Fibroblast of lung (primary cell): Measurements from ENCODE around the gene ATP11A. TPM values are rescaled to one million over a fixed set of nuclear protein-coding genes. Genes with fewer than 3 reads are reported as not detected.

Experiments used
- DNase-seq, 2 donors: peaks; one replicate each; pipeline versions ENCODE4 v3.0.0 to v3.0.0-alpha.2; 2010; ENCODE audit warnings: low read depth in 2 of 2
- H2AFZ ChIP-seq: 2 replicates; pipeline ENCODE4 v1.5.1; 2012; ENCODE audit warnings: low read length, control low read depth, inconsistent platforms
- H3K27ac ChIP-seq: 2 replicates; pipeline ENCODE4 v1.5.1; 2011; ENCODE audit warnings: low read length, control low read depth; ENCODE audit not compliant: insufficient read depth
- H3K27me3 ChIP-seq: 2 replicates; pipeline ENCODE4 v1.5.1; 2011; ENCODE audit warnings: mild to moderate bottlenecking, low read length; ENCODE audit not compliant: control insufficient read depth, insufficient read depth
- H3K36me3 ChIP-seq: 2 replicates; pipeline ENCODE4 v1.5.1; 2011; ENCODE audit warnings: low read length; ENCODE audit not compliant: control insufficient read depth, insufficient read depth
- H3K4me1 ChIP-seq: 2 replicates; pipeline ENCODE4 v1.5.1; 2011; ENCODE audit warnings: low read length; ENCODE audit not compliant: control insufficient read depth, insufficient read depth; ENCODE audit errors: extremely low read depth
- H3K4me2 ChIP-seq: 2 replicates; pipeline ENCODE4 v1.5.1; 2011; ENCODE audit warnings: low read length, control low read depth; ENCODE audit not compliant: insufficient read depth; ENCODE audit errors: extremely low read depth
- H3K4me3 ChIP-seq, 4 experiments: fragments of 200-600 bp in 1 of 4; sonication (generic) in 1 of 4; replicated peaks in 1 of 4; 2 replicates each; pipeline ENCODE4 v1.5.1; 2011 to 2016; ENCODE audit warnings: low read length in 4 of 4, low read depth in 3 of 4, mild to moderate bottlenecking in 3 of 4, control low read depth in 2 of 4, inconsistent platforms in 1 of 4, mixed read lengths in 1 of 4; ENCODE audit not compliant: insufficient read depth in 1 of 4; ENCODE audit errors: control extremely low read depth in 1 of 4
- H3K79me2 ChIP-seq: 2 replicates; pipeline ENCODE4 v1.5.1; 2012; ENCODE audit warnings: mild to moderate bottlenecking, low read length, inconsistent platforms; ENCODE audit not compliant: control insufficient read depth, insufficient read depth
- H3K9ac ChIP-seq: 2 replicates; pipeline ENCODE4 v1.5.1; 2011; ENCODE audit warnings: mild to moderate bottlenecking, low read length, control low read depth; ENCODE audit not compliant: insufficient read depth
- H3K9me3 ChIP-seq: 2 replicates; pipeline ENCODE4 v1.5.1; 2012; ENCODE audit warnings: low read depth, low read length; ENCODE audit not compliant: control insufficient read depth, insufficient read depth
- H4K20me1 ChIP-seq: 2 replicates; pipeline ENCODE4 v1.5.1; 2011; ENCODE audit warnings: low read length; ENCODE audit not compliant: control insufficient read depth, insufficient read depth; ENCODE audit errors: extremely low read depth
- EZH2 ChIP-seq: IDR thresholded peaks from 2 replicates; pipeline ENCODE4 v1.5.1; 2012; ENCODE audit warnings: low read length, control low read depth, mild to moderate bottlenecking; ENCODE audit errors: missing control alignments
- polyA plus RNA-seq, 2 donors: library from polyadenylated mRNA; depleted of rRNA in 1 of 2; stranded (reverse) in 1 of 2; unstranded in 1 of 2; fragments of >200 nt; gene quantifications; 2 replicates each; pipeline ENCODE4 v1.2.1, GENCODE V29; 2011 to 2012; ENCODE audit warnings: missing spikeins in 1 of 2
- total RNA-seq: library from RNA; depleted of rRNA; stranded (reverse); fragments of >200 nt; gene quantifications from 2 replicates; pipeline ENCODE4 v1.2.1, GENCODE V29; 2014
- TF ChIP-seq, protein P1 (sequence below), 2 donors: IDR thresholded peaks in 1 of 2; conservative IDR thresholded peaks in 1 of 2; 1 replicate in 1 of 2; 2 replicates in 1 of 2; pipeline ENCODE4 v1.5.1; 2011 to 2012; ENCODE audit warnings: low read length in 2 of 2, control low read depth in 1 of 2, inconsistent platforms in 1 of 2, low read depth in 1 of 2, mild to moderate bottlenecking in 1 of 2

Gene ATP11A
- total and polyA plus RNA-seq, 2 donors (not counting 1 experiment from before 2014, with no cell fraction given), result 2.3 to 7.8 TPM

DNA sequence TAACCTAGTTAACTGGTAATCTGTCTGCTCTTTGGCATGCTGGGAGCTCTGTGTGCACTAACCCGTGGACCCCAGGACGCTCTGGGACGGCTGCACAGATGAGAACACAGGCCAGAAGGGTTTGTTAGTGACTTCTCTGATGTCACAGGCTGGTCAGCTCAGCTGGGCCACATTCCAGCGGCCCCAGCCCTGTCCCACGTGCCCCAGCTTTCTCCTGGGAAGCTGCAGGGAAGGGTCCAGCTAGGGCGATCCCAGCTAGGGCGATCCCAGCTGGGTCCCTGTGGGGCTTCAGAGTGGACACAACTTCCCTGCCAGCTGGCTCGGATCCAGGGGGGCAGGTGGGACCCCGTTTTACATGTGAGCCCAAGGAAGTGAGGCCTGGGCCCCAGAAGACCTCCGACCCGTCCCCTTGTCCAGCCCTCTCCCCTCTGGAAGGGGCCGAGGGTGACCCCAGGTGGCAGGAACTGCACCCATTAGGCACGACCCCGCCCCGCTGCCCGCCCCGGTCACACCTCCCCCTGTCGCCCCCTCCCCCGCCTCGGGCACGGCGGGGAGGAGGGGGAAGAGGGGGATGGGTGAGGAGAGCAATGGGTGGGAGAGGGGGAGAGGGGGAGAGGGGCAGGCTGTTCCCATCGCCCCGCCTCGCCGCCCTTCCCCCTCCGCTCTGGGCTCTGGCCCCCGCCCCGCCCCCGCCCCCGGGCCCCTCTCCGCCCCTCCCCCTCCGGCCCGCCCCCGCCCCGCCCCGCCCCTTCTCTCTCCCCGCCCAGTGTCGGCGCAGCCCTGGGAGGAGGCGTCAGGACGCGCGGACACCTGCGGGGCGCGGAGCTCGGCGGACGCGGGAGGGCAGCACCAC, 204.0 kb downstream of the ATP11A start:
- peak overlapping the region in 1 of 4 experiments; percentile 22 for H3K4me3 ChIP-seq
- H3K27me3 ChIP-seq, result peaks cover 26% of the 10 kb centered on the region
- DNase-seq, result peak in 1 of 2 donors; percentile 23
- H3K79me2 ChIP-seq, result no peaks in the 10 kb centered on the region
- no peak overlapping the region for H2AFZ ChIP-seq
- H3K9me3 ChIP-seq, result no peaks in the 10 kb centered on the region
- no peaks in the 10 kb centered on the region for H3K4me1 ChIP-seq
- no peaks in the 10 kb centered on the region for H4K20me1 ChIP-seq
- TF ChIP-seq, protein P1, sequence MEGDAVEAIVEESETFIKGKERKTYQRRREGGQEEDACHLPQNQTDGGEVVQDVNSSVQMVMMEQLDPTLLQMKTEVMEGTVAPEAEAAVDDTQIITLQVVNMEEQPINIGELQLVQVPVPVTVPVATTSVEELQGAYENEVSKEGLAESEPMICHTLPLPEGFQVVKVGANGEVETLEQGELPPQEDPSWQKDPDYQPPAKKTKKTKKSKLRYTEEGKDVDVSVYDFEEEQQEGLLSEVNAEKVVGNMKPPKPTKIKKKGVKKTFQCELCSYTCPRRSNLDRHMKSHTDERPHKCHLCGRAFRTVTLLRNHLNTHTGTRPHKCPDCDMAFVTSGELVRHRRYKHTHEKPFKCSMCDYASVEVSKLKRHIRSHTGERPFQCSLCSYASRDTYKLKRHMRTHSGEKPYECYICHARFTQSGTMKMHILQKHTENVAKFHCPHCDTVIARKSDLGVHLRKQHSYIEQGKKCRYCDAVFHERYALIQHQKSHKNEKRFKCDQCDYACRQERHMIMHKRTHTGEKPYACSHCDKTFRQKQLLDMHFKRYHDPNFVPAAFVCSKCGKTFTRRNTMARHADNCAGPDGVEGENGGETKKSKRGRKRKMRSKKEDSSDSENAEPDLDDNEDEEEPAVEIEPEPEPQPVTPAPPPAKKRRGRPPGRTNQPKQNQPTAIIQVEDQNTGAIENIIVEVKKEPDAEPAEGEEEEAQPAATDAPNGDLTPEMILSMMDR (conservative IDR thresholded peaks at IDR 0.05 in 1 of 2, IDR thresholded peaks at IDR 0.05 in 1 of 2; ENCODE audit: low read depth in 1 of 2, low read length in 2 of 2), result no peak
- TF ChIP-seq EZH2, result peak; percentile 57
- H3K4me2 ChIP-seq, result no peak overlapping the region
- no peaks in the 10 kb centered on the region for H3K36me3 ChIP-seq
- no peak overlapping the region for H3K27ac ChIP-seq
- H3K9ac ChIP-seq, result no peak overlapping the region

DNA sequence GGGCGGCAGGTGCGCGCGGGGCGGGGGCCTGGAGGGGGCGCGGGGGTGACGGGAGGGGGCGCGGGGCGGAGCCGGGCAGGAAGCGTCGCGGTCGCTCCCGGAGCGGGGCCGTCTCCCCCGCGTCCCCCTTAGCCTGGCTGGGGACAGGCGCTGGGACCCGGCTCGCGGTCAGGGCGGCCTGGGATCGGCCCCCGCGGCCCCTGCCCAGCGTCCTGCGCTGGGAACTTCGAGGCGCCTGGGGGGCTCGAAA, 204.5 kb downstream of the ATP11A start:
- Histone ChIP-seq H3K4me1 (no peaks in the 10 kb centered on the region), H3K9ac (no peak overlapping the region), H3K79me2 (no peaks in the 10 kb centered on the region), H3K27ac (no peak overlapping the region), H3K36me3 (no peaks in the 10 kb centered on the region), H3K4me3 (peak overlapping the region in 1 of 4 experiments; percentile 14), H2AFZ (no peak overlapping the region), H3K4me2 (no peak overlapping the region), H3K27me3 (peaks cover 26% of the 10 kb centered on the region), H4K20me1 (no peaks in the 10 kb centered on the region), H3K9me3 (no peaks in the 10 kb centered on the region)
- TF ChIP-seq, protein P1 (conservative IDR thresholded peaks at IDR 0.05 in 1 of 2, IDR thresholded peaks at IDR 0.05 in 1 of 2; ENCODE audit: low read depth in 1 of 2, low read length in 2 of 2), result no peak
- no peak for TF ChIP-seq EZH2
- no peak for DNase-seq

DNA sequence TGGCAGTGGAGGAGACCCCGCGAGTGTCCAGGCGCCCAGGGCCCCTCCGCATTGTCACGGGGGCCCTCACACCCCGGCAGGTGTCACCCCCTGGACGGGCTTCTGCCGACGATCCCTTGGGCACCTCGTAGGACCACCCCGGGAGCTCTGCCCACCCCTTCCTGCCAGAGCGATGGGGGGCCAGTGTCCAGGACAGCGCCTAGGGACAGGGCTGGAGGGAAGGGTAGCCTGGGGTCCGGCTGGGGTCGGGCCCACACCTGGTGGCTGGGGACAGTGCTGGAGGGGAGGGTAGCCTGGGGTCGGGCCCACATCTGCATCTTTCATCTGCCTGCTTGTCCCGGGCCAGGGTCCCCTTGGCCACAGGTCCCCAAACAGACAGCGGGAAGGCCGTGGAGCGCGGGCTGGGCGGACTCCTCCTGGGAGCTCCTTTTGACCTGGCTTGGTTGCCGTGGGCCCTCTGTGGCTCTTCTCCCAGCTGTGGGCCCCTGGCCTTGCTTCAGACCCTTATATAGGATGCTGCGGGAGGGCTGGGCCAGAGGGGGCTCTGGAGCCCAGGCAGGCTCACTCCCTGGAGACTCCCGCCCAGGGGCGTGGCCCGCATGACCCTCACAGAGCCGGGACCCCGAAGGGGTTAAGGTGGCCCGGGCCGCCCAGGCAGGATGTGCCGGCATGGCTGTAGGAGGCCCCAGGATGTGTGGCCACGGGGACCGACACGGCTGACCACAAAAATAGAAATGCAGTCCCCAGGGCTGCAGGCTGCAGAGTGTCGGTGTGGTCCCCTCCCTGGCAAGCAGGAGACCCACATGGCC, 205.0 kb downstream of the ATP11A start:
- Histone ChIP-seq H2AFZ (no peak overlapping the region), H3K4me2 (no peak overlapping the region), H3K4me3 (peak overlapping the region in 1 of 4 experiments; percentile 14), H4K20me1 (no peaks in the 10 kb centered on the region), H3K9ac (no peak overlapping the region), H3K27ac (no peak overlapping the region), H3K9me3 (no peaks in the 10 kb centered on the region), H3K4me1 (no peaks in the 10 kb centered on the region), H3K79me2 (no peaks in the 10 kb centered on the region), H3K36me3 (no peaks in the 10 kb centered on the region), H3K27me3 (peaks cover 26% of the 10 kb centered on the region)
- DNase-seq, result no peak
- peak; percentile 69 for TF ChIP-seq EZH2
- TF ChIP-seq, protein P1 (conservative IDR thresholded peaks at IDR 0.05 in 1 of 2, IDR thresholded peaks at IDR 0.05 in 1 of 2; ENCODE audit: low read depth in 1 of 2, low read length in 2 of 2), result no peak
